GM06990 (cell line): ENCODE measurements around the gene LOXHD1.
A peak's percentile ranks its signal among the peaks of the same experiment; 100 is the strongest.

Experiments used
- DNase-seq: peaks from one replicate; pipeline ENCODE4 v3.0.0-alpha.2; 2011; ENCODE audit not compliant: insufficient read length; ENCODE audit errors: extremely low read depth
- H3K27me3 ChIP-seq: replicated peaks from 2 replicates; pipeline ENCODE4 v1.6.0; 2011; ENCODE audit warnings: low read length; ENCODE audit not compliant: control insufficient read depth, insufficient read depth
- H3K36me3 ChIP-seq: 2 replicates; pipeline ENCODE4 v1.5.1; 2011; ENCODE audit warnings: low read length; ENCODE audit not compliant: control insufficient read depth, insufficient read depth
- H3K4me3 ChIP-seq: replicated peaks from 2 replicates; pipeline ENCODE4 v1.5.1; 2011; ENCODE audit warnings: low read depth, mild to moderate bottlenecking, control low read depth, low read length
- TF ChIP-seq, protein P1 (sequence below): IDR thresholded peaks from 2 replicates; pipeline ENCODE4 v1.5.1; 2011; ENCODE audit warnings: low read length, control low read depth, mild to moderate bottlenecking, inconsistent platforms; ENCODE audit not compliant: insufficient read depth, poor library complexity, severe bottlenecking

Gene LOXHD1

GRCh38 chr18:46629361-46629760 is 27.7 kb downstream of the LOXHD1 start:
- no peak overlapping the region for H3K4me3 ChIP-seq
- TF ChIP-seq, protein P1, sequence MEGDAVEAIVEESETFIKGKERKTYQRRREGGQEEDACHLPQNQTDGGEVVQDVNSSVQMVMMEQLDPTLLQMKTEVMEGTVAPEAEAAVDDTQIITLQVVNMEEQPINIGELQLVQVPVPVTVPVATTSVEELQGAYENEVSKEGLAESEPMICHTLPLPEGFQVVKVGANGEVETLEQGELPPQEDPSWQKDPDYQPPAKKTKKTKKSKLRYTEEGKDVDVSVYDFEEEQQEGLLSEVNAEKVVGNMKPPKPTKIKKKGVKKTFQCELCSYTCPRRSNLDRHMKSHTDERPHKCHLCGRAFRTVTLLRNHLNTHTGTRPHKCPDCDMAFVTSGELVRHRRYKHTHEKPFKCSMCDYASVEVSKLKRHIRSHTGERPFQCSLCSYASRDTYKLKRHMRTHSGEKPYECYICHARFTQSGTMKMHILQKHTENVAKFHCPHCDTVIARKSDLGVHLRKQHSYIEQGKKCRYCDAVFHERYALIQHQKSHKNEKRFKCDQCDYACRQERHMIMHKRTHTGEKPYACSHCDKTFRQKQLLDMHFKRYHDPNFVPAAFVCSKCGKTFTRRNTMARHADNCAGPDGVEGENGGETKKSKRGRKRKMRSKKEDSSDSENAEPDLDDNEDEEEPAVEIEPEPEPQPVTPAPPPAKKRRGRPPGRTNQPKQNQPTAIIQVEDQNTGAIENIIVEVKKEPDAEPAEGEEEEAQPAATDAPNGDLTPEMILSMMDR = no peak
- H3K36me3 ChIP-seq = no peaks in the 10 kb centered on the region
- no peak for DNase-seq
- H3K27me3 ChIP-seq = no peaks in the 10 kb centered on the region; the same call in none of the 2 replicates

GRCh38 chr18:46628206-46628605 is 28.8 kb downstream of the LOXHD1 start:
- Histone ChIP-seq H3K4me3 (no peak overlapping the region), H3K27me3 (no peaks in the 10 kb centered on the region; the same call in none of the 2 replicates), H3K36me3 (no peaks in the 10 kb centered on the region)
- TF ChIP-seq, protein P1 = no peak
- no peak for DNase-seq

GRCh38 chr18:46627136-46627535 is 29.9 kb downstream of the LOXHD1 start:
- H3K36me3 ChIP-seq = no peaks in the 10 kb centered on the region
- no peaks in the 10 kb centered on the region; the same call in none of the 2 replicates for H3K27me3 ChIP-seq
- DNase-seq = no peak
- H3K4me3 ChIP-seq = no peak overlapping the region
- TF ChIP-seq, protein P1 = no peak

DNA sequence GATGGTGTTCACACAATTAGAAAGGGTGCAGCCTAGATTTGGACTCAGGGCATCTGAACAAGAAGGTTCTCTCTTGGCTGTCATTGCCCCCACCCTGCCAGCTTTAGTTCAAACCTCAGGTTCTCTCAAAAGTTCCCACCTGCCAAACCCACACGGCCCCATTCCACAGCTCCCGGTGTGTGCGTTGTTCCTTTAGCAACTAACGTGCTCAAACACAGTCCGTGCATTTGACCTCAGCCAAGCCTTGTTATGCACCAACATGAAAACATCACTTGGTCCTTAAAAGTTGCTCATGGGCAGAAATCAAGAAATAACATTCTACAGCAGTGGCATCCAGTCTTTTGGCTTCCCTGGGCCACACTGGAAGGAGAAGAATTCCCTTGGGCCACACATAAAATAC is 32.0 kb downstream of the LOXHD1 start:
- TF ChIP-seq, protein P1 = no peak
- no peaks in the 10 kb centered on the region; the same call in 1 of the 2 replicates for H3K27me3 ChIP-seq
- no peaks in the 10 kb centered on the region for H3K36me3 ChIP-seq
- no peak for DNase-seq
- H3K4me3 ChIP-seq = no peak overlapping the region

- no peak overlapping the region for H3K4me3 ChIP-seq
- no peaks in the 10 kb centered on the region for H3K36me3 ChIP-seq
- no peak for DNase-seq
- TF ChIP-seq, protein P1 = no peak
- H3K27me3 ChIP-seq = no peaks in the 10 kb centered on the region; the same call in 1 of the 2 replicates
Measured at GRCh38 chr18:46624127-46624526, 32.9 kb downstream of the LOXHD1 start.

- Histone ChIP-seq H3K36me3 (no peaks in the 10 kb centered on the region), H3K27me3 (no peaks in the 10 kb centered on the region; the same call in 1 of the 2 replicates), H3K4me3 (no peak overlapping the region)
- DNase-seq = peak; percentile 6
- TF ChIP-seq, protein P1 = no peak
Measured at GRCh38 chr18:46623541-46623940, 33.5 kb downstream of the LOXHD1 start.
